ENCODE results near the gene OSGIN1.

- TF ChIP-seq POLR2AphosphoS5 (IDR thresholded peaks at IDR 0.05; ENCODE audit: low read depth, low read length) (no peak), TAF1 (IDR thresholded peaks at IDR 0.05; ENCODE audit: borderline replicate concordance, low read depth, low read length) (no peak)
These were observed 15.3 kb downstream of the OSGIN1 start for GRCh38 chr16:83968306-83968851.
